GM12892 (cell line): ENCODE data around the gene HIVEP3.

Source experiments
- POLR2A ChIP-seq: IDR thresholded peaks from 2 replicates; pipeline ENCODE4 v1.6.1; 2011; ENCODE audit warnings: low read depth, low read length, control low read depth
- POLR2AphosphoS5 ChIP-seq: IDR thresholded peaks from 2 replicates; pipeline ENCODE4 v1.6.1; 2011; ENCODE audit warnings: low read depth, low read length, control low read depth

DNA sequence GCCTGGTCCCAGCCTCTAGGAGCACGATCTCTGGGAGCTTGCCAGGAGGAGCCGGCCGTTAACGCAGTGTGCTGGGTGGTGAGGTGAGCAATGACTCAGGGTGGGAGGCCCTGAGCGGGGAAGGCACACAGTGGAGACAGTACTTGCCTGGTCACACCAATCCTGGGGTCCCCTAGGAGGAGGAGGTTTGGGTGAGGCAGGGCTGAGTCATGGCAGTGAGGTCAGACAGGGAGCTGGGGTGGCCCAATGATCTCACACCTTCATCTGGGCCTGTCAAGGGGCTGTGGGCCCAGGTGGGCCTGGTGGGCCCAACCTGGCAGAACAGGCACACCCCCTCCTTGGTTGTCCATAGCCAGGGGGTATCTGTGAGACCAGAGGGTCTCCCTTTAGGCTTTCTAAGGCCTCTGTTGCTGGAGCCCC, 425.6 kb downstream of the HIVEP3 start:
- no peak for TF ChIP-seq POLR2A
- TF ChIP-seq POLR2AphosphoS5, result no peak
